Measurements from ENCODE around the gene ANKRD42. TPM values are rescaled to one million over a fixed set of nuclear protein-coding genes. Genes with fewer than 3 reads are reported as not detected.

Gene ANKRD42
- total RNA-seq, 1 experiment from 2014 or later = 10.4 TPM

DNA sequence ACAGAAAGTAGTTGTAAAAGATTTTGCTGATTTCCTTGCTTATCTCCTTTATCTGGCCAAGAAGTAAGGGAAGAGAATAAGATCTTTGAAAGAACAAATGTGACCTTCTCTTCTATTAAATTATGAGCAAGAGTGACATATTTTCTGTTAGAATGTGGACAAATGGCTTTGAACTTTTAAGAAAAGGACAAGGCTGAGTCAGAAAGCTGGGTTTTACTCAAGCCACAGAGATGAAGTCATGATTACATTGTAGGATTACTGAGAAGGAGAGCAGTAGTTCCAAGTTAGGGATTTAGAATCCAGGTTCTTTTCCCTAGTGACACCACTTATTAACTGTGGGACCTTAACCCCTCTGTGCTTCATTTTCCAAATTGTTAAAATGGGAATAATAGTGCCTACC lies 79.1 kb downstream of the ANKRD42 start:
- intact Hi-C loops (cut with micrococcal nuclease; ENCODE audit: unreplicated experiment) = no loop called here
- Histone ChIP-seq H3K4me3 (no peak overlapping the region), H4K20me1 (ENCODE audit: insufficient read depth) (peaks cover 7% of the 10 kb centered on the region; the same call in 1 of the 2 replicates), H3F3A (ENCODE audit: insufficient read depth, low read depth) (peaks cover 19% of the 10 kb centered on the region; the same call in 1 of the 2 replicates), H3K4me1 (replicated peaks; ENCODE audit: insufficient read depth) (no peaks in the 10 kb centered on the region), H2AFZ (no peak overlapping the region), H3K36me3 (ENCODE audit: low read depth) (peaks cover 22% of the 10 kb centered on the region), H3K9me3 (ENCODE audit: insufficient read depth, low read depth) (no peaks in the 10 kb centered on the region), H3K79me2 (ENCODE audit: low read depth) (no peaks in the 10 kb centered on the region), H3K27ac (no peak overlapping the region), H3K9me2 (ENCODE audit: insufficient read depth) (no peaks in the 10 kb centered on the region), H3K4me2 (no peak overlapping the region), H3K27me3 (ENCODE audit: insufficient read depth, low read depth) (no peaks in the 10 kb centered on the region)
- ChIA-PET CTCF (no interaction called here), POLR2A (ENCODE audit: unreplicated experiment) (no interaction called here)
- DNase-seq = peak in 1 of 2 experiments; percentile 58
- TF ChIP-seq, protein P1, sequence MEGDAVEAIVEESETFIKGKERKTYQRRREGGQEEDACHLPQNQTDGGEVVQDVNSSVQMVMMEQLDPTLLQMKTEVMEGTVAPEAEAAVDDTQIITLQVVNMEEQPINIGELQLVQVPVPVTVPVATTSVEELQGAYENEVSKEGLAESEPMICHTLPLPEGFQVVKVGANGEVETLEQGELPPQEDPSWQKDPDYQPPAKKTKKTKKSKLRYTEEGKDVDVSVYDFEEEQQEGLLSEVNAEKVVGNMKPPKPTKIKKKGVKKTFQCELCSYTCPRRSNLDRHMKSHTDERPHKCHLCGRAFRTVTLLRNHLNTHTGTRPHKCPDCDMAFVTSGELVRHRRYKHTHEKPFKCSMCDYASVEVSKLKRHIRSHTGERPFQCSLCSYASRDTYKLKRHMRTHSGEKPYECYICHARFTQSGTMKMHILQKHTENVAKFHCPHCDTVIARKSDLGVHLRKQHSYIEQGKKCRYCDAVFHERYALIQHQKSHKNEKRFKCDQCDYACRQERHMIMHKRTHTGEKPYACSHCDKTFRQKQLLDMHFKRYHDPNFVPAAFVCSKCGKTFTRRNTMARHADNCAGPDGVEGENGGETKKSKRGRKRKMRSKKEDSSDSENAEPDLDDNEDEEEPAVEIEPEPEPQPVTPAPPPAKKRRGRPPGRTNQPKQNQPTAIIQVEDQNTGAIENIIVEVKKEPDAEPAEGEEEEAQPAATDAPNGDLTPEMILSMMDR (conservative IDR thresholded peaks at IDR 0.05) = no peak
- no peak for TF ChIP-seq EZH2 (IDR thresholded peaks at IDR 0.05; ENCODE audit: low read depth)
- BruUV-seq (replicated peaks) = no TSS peak

DNA sequence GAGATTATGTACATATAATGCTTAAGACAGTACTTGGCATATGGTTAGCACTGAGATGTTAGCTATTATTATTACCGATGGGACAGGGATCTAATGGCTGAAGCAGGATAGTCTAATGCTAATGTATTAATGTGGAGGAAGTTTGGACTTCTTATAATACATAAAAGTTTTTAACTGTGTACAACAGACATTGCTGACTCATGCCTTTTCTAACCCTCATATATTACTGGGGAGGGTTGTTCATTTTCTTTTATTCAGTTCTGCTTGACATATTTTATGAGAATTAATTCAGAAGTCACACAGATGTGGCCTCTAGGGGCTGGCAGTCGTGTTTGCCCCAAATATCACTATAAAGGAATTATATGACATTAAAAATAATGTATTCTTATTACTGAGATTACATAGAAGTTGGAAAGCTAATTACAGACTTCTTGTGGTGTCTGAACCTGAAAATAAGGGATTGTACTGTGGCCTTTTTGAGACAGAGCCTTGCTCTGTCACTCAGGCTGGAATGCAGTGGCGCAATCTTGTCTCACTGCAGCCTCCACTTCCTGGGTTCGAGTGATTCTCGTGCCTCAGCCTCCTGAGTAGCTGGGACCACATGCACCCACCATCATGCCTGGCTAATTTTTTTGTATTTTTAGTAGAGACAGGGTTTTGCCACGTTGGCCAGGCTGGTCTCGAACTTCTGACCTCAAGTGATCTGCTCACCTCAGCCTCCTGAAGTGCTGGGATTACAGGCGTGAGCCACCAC lies 82.6 kb downstream of the ANKRD42 start:
- H4K20me1 ChIP-seq (ENCODE audit: insufficient read depth) = peaks cover 7% of the 10 kb centered on the region; the same call in 1 of the 2 replicates
- H3K4me1 ChIP-seq (replicated peaks; ENCODE audit: insufficient read depth) = no peaks in the 10 kb centered on the region
- ChIA-PET POLR2A (ENCODE audit: unreplicated experiment) (interaction anchor here (0.7 kb wide), 1 partner anchor 119 kb away, joined by 12 read pairs; the partner anchor contains the start of gene PCF11), CTCF (no interaction called here)
- H3K27ac ChIP-seq = no peak overlapping the region
- H2AFZ ChIP-seq = no peak overlapping the region
- no TSS peak for BruUV-seq (replicated peaks)
- no peak for DNase-seq
- H3K4me2 ChIP-seq = no peak overlapping the region
- intact Hi-C loops (cut with micrococcal nuclease; ENCODE audit: unreplicated experiment) = no loop called here
- H3K9me3 ChIP-seq (ENCODE audit: insufficient read depth, low read depth) = no peaks in the 10 kb centered on the region
- peaks cover 6% of the 10 kb centered on the region; the same call in 1 of the 2 replicates for H3K79me2 ChIP-seq (ENCODE audit: low read depth)
- H3K27me3 ChIP-seq (ENCODE audit: insufficient read depth, low read depth) = no peaks in the 10 kb centered on the region
- H3K4me3 ChIP-seq = no peak overlapping the region
- no peaks in the 10 kb centered on the region for H3K9me2 ChIP-seq (ENCODE audit: insufficient read depth)
- H3F3A ChIP-seq (ENCODE audit: insufficient read depth, low read depth) = peaks cover 19% of the 10 kb centered on the region; the same call in 1 of the 2 replicates
- TF ChIP-seq, protein P1 (conservative IDR thresholded peaks at IDR 0.05) = no peak
- no peak for TF ChIP-seq EZH2 (IDR thresholded peaks at IDR 0.05; ENCODE audit: low read depth)
- H3K36me3 ChIP-seq (ENCODE audit: low read depth) = peaks cover 45% of the 10 kb centered on the region

DNA sequence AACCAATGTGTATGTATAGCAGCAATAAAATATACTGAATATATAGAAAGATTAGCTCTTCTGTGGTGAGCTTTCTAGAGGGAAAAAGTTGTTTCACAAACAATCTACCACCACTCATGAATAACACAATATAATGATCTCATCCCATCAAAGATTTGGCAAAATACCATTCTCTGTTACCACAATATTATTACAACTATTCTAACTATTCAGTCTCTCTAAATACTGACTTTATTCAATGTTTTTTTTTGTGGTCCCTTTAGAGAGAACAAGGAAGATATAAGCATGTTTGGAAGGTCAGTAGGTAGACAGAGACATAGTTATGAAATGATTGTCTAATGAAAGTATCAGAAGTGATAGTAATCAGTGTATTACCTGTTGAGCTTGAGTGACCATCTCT lies 84.8 kb downstream of the ANKRD42 start:
- Histone ChIP-seq H3F3A (ENCODE audit: insufficient read depth, low read depth) (peaks cover 15% of the 10 kb centered on the region; the same call in 1 of the 2 replicates), H3K9me2 (ENCODE audit: insufficient read depth) (no peaks in the 10 kb centered on the region), H3K36me3 (ENCODE audit: low read depth) (peaks cover 32% of the 10 kb centered on the region), H3K4me3 (no peak overlapping the region), H3K79me2 (ENCODE audit: low read depth) (peaks cover 25% of the 10 kb centered on the region), H3K27ac (no peak overlapping the region), H3K4me1 (replicated peaks; ENCODE audit: insufficient read depth) (no peaks in the 10 kb centered on the region), H4K20me1 (ENCODE audit: insufficient read depth) (peaks cover 2% of the 10 kb centered on the region; the same call in 1 of the 2 replicates), H3K27me3 (ENCODE audit: insufficient read depth, low read depth) (no peaks in the 10 kb centered on the region), H2AFZ (no peak overlapping the region), H3K4me2 (no peak overlapping the region), H3K9me3 (ENCODE audit: insufficient read depth, low read depth) (no peaks in the 10 kb centered on the region)
- ChIA-PET POLR2A (ENCODE audit: unreplicated experiment) (no interaction called here), CTCF (no interaction called here)
- BruUV-seq (replicated peaks) = no TSS peak
- DNase-seq = no peak
- no peak for TF ChIP-seq EZH2 (IDR thresholded peaks at IDR 0.05; ENCODE audit: low read depth)
- TF ChIP-seq, protein P1 (conservative IDR thresholded peaks at IDR 0.05) = no peak
- intact Hi-C loops (cut with micrococcal nuclease; ENCODE audit: unreplicated experiment) = no loop called here

Measured in PC-9 (cell line).